GM03348 (cell line): ENCODE measurements around the gene ELSPBP1.
"Not testable (repeated sequence)": the region's sequence is repeated elsewhere in the genome, so short reads cannot be mapped to it uniquely, and the experiment has no call there.

Source experiments
- DNase-seq: peaks from one replicate; pipeline ENCODE4 v3.0.0; 2012; ENCODE audit warnings: low spot score

Gene ELSPBP1

GRCh38 chr19:48043675-48044258 lies 49.3 kb downstream of the ELSPBP1 start, which contains the start of gene CABP5:
TSS of gene CABP5 (minus strand) at chr19:48044079. CDS start at chr19:48043922, 157 bp downstream.
- no peak for DNase-seq

GRCh38 chr19:48044561-48044960 lies 50.1 kb downstream of the ELSPBP1 start:
- no peak for DNase-seq

- DNase-seq = no peak
Measured at GRCh38 chr19:48051335-48052033, 57.1 kb downstream of the ELSPBP1 start.

GRCh38 chr19:48053076-48053475 lies 58.6 kb downstream of the ELSPBP1 start:
- no peak for DNase-seq

GRCh38 chr19:48053856-48054255 lies 59.4 kb downstream of the ELSPBP1 start:
- no peak for DNase-seq

- no peak for DNase-seq
Measured at GRCh38 chr19:48059331-48059730, 64.9 kb downstream of the ELSPBP1 start.

- no peak for DNase-seq
Measured at GRCh38 chr19:48060381-48060780, 65.9 kb downstream of the ELSPBP1 start.

- no peak for DNase-seq
Measured at GRCh38 chr19:48061401-48062344, 67.2 kb downstream of the ELSPBP1 start.

GRCh38 chr19:48064509-48064908 lies 70.1 kb downstream of the ELSPBP1 start:
- DNase-seq = no peak

GRCh38 chr19:48069435-48069834 lies 75.0 kb downstream of the ELSPBP1 start:
- no peak for DNase-seq

- not testable (repeated sequence) for DNase-seq
Measured at GRCh38 chr19:48070177-48070769, 75.8 kb downstream of the ELSPBP1 start.
